ENCODE results near the gene ACSL5. TPM values are rescaled to one million over a fixed set of nuclear protein-coding genes. Genes with fewer than 3 reads are reported as not detected.
A peak's percentile ranks its signal among the peaks of the same experiment; 100 is the strongest.

Gene ACSL5
- total RNA-seq, 1 donor from 2014 or later: not detected

DNA sequence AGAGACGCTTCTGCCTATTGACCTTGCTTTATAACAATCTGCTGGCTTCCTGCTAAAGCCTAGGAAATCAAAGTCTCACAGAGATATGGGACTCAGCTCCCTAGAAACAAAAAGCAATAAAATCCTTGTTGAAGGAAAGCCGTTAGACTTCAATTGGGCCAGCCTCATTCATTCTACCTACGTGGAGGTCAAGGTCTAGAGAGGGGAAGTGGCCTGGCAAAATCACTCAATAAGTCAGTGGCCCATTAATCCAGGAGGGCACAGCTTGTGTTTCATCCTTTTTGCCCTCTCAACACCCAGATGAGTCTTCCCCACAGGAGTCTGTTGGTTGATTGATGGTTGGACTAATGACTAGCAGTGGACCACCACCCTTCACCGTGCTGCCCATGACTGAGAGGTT lies 40.5 kb upstream of the ACSL5 start:
- Histone ChIP-seq H3K27ac (no peak overlapping the region), H3K9ac (no peak overlapping the region), H3K4me3 (no peak overlapping the region), H4K20me1 (ENCODE audit: low read depth) (no peaks in the 10 kb centered on the region), H3K4me2 (no peak overlapping the region), H2AFZ (replicated peaks) (no peak overlapping the region), H3K27me3 (no peaks in the 10 kb centered on the region), H3K36me3 (no peaks in the 10 kb centered on the region), H3K9me3 (ENCODE audit: low read depth) (no peaks in the 10 kb centered on the region), H3K79me2 (ENCODE audit: low read depth) (no peaks in the 10 kb centered on the region), H3K4me1 (peaks cover 5% of the 10 kb centered on the region), H3F3A (ENCODE audit: low read depth) (no peaks in the 10 kb centered on the region)
- DNase-seq (ENCODE audit: low spot score): no peak
- TF ChIP-seq EZH2 (IDR thresholded peaks at IDR 0.05) (no peak), EZH2phosphoT487 (IDR thresholded peaks at IDR 0.05) (no peak)
- TF ChIP-seq, protein P1, sequence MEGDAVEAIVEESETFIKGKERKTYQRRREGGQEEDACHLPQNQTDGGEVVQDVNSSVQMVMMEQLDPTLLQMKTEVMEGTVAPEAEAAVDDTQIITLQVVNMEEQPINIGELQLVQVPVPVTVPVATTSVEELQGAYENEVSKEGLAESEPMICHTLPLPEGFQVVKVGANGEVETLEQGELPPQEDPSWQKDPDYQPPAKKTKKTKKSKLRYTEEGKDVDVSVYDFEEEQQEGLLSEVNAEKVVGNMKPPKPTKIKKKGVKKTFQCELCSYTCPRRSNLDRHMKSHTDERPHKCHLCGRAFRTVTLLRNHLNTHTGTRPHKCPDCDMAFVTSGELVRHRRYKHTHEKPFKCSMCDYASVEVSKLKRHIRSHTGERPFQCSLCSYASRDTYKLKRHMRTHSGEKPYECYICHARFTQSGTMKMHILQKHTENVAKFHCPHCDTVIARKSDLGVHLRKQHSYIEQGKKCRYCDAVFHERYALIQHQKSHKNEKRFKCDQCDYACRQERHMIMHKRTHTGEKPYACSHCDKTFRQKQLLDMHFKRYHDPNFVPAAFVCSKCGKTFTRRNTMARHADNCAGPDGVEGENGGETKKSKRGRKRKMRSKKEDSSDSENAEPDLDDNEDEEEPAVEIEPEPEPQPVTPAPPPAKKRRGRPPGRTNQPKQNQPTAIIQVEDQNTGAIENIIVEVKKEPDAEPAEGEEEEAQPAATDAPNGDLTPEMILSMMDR (IDR thresholded peaks at IDR 0.05): no peak
- H3K27ac Mint-ChIP-seq: no peak overlapping the region
- H3K4me3 Mint-ChIP-seq: no peak overlapping the region
- H3K9me3 Mint-ChIP-seq: no peaks in the 10 kb centered on the region
- peaks cover 8% of the 10 kb centered on the region for H3K4me1 Mint-ChIP-seq
- H3K36me3 Mint-ChIP-seq: no peaks in the 10 kb centered on the region
- no peaks in the 10 kb centered on the region for H3K27me3 Mint-ChIP-seq (ENCODE audit: insufficient read depth, low read depth)

DNA sequence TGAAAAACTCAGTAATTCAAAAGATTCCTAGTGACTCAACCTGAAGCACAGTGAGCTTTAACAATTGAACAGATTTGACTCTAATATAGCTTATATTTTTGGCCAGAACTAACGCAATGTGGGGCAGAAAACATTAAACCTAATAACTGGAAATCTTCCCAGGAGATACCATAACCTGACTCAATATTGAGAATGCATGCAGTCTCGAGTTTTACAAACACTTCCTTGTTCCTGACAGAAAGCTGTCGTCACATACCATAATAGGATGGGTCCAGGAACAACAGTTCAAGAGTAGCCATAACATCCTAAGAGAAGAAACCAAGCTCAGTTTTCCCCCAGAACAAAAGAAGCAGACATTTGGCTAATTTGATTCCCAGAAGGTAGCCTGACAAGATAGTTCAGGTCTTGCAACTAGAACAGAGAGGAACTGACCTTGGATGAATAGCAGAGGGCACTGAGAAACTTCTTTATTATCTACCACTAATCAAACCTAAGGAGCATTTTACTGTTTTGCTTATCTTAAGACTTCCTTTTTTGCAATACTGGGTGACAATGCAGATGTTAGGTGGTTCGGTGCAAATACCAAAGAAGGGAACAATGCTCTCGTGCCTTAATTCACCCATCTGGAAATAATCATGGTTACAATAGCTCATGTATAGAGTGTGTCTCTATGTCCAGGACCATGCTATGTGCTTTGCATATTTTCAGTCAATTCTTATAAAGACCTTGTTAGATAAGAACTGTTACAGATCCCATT lies 38.6 kb upstream of the ACSL5 start:
- no peak overlapping the region for H3K4me3 Mint-ChIP-seq
- H4K20me1 ChIP-seq (ENCODE audit: low read depth): no peaks in the 10 kb centered on the region
- H3K4me3 ChIP-seq: no peak overlapping the region
- no peak overlapping the region for H3K4me2 ChIP-seq
- H3K4me1 ChIP-seq: peaks cover 5% of the 10 kb centered on the region
- no peak overlapping the region for H2AFZ ChIP-seq (replicated peaks)
- no peak for TF ChIP-seq EZH2phosphoT487 (IDR thresholded peaks at IDR 0.05)
- TF ChIP-seq, protein P1 (IDR thresholded peaks at IDR 0.05): no peak
- no peaks in the 10 kb centered on the region for H3K36me3 Mint-ChIP-seq
- peaks cover 6% of the 10 kb centered on the region for H3K4me1 Mint-ChIP-seq
- H3F3A ChIP-seq (ENCODE audit: low read depth): no peaks in the 10 kb centered on the region
- H3K36me3 ChIP-seq: no peaks in the 10 kb centered on the region
- H3K27me3 ChIP-seq: no peaks in the 10 kb centered on the region
- DNase-seq (ENCODE audit: low spot score): no peak
- H3K9me3 ChIP-seq (ENCODE audit: low read depth): no peaks in the 10 kb centered on the region
- H3K9ac ChIP-seq: no peak overlapping the region
- no peak overlapping the region for H3K27ac Mint-ChIP-seq
- no peak overlapping the region for H3K27ac ChIP-seq
- no peaks in the 10 kb centered on the region for H3K9me3 Mint-ChIP-seq
- H3K27me3 Mint-ChIP-seq (ENCODE audit: insufficient read depth, low read depth): peaks cover 3% of the 10 kb centered on the region
- no peaks in the 10 kb centered on the region for H3K79me2 ChIP-seq (ENCODE audit: low read depth)

DNA sequence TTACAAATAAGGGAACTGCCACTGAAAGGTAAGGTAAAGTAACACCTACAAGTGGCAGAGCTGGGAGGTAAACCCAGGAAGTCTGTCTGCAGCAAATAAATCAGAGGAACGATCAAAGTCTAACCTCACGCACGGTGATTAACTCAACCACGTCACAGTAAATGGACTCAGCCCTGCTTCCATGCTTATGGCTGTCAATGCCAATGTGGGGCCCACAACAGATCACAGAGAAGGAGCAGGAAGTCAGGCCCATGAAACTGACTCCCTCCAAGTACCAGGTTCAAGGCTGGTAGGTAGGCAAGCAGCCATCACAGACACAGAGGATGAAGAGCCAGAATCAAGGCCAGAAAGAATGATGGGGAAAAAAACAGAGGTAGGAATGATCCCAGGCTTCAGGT lies 38.0 kb upstream of the ACSL5 start:
- TF ChIP-seq EZH2phosphoT487 (IDR thresholded peaks at IDR 0.05) (no peak), EZH2 (IDR thresholded peaks at IDR 0.05) (no peak)
- TF ChIP-seq, protein P1 (IDR thresholded peaks at IDR 0.05): no peak
- Mint-ChIP-seq H3K9me3 (no peaks in the 10 kb centered on the region), H3K4me1 (peaks cover 6% of the 10 kb centered on the region), H3K27ac (no peak overlapping the region), H3K4me3 (no peak overlapping the region), H3K36me3 (no peaks in the 10 kb centered on the region), H3K27me3 (ENCODE audit: insufficient read depth, low read depth) (peaks cover 3% of the 10 kb centered on the region)
- H3K4me2 ChIP-seq: no peak overlapping the region
- peaks cover 5% of the 10 kb centered on the region for H3K4me1 ChIP-seq
- no peaks in the 10 kb centered on the region for H3K79me2 ChIP-seq (ENCODE audit: low read depth)
- H3K36me3 ChIP-seq: no peaks in the 10 kb centered on the region
- H3K27me3 ChIP-seq: no peaks in the 10 kb centered on the region
- DNase-seq (ENCODE audit: low spot score): no peak
- H3F3A ChIP-seq (ENCODE audit: low read depth): no peaks in the 10 kb centered on the region
- H3K4me3 ChIP-seq: no peak overlapping the region
- no peaks in the 10 kb centered on the region for H4K20me1 ChIP-seq (ENCODE audit: low read depth)
- no peak overlapping the region for H3K9ac ChIP-seq
- H3K27ac ChIP-seq: no peak overlapping the region
- H3K9me3 ChIP-seq (ENCODE audit: low read depth): no peaks in the 10 kb centered on the region
- H2AFZ ChIP-seq (replicated peaks): peak overlapping the region; percentile 42

All from neural progenitor cell (in vitro differentiated cells).